HG03432 (cell line): ENCODE data around the gene RMRP.
A peak's percentile ranks its signal among the peaks of the same experiment; 100 is the strongest.

Source experiments
- ATAC-seq: cut with Tn5 transposase; IDR thresholded peaks from one replicate; pipeline ENCODE4 v1.9.1; 2021; ENCODE audit warnings: mild to moderate bottlenecking, moderate library complexity; ENCODE audit not compliant: unreplicated experiment

RMRP gene

DNA sequence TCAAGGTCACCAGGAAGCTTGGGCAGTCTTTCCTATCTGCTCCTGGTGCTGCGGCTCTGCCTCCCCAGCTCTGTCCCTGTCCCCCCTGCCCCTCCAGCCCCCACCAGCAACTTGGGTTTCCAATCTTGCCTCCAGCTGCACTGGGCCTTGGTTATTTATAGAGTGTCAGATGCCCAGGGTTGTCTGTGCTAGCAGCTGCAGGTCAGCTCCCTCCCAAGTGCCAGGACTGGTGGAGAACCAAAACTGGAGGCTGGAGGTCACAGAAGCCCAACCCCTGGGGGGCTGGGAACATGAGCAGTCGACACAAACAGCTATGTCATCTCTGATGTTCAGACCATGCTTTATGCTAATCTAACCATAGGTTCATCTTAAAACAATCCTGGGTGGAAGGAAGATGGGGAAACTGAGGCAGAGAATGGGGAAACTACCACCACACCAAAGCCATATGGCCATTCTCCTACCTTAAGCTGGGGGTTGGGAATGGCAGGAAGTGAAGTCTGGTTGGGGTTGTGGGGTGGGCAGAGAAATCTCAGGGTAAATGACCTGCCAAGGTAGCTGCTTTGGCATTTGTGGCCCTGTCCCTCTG lies 30.2 kb upstream of the RMRP start:
- ATAC-seq: no peak

- no peak for ATAC-seq
These were observed 29.5 kb upstream of the RMRP start for GRCh38 chr9:35687306-35687705.

- no peak for ATAC-seq
These were observed 28.7 kb upstream of the RMRP start for GRCh38 chr9:35686222-35687203.

GRCh38 chr9:35685506-35685905 lies 27.7 kb upstream of the RMRP start:
- ATAC-seq: no peak

- no peak for ATAC-seq
These were observed 27.1 kb upstream of the RMRP start for GRCh38 chr9:35684921-35685320.

GRCh38 chr9:35683323-35683722 lies 25.5 kb upstream of the RMRP start:
- ATAC-seq: no peak

GRCh38 chr9:35682520-35683315 lies 24.9 kb upstream of the RMRP start:
- no peak for ATAC-seq

GRCh38 chr9:35682051-35682450 lies 24.2 kb upstream of the RMRP start:
- ATAC-seq: no peak

GRCh38 chr9:35681341-35682002 lies 23.7 kb upstream of the RMRP start:
- ATAC-seq: no peak

DNA sequence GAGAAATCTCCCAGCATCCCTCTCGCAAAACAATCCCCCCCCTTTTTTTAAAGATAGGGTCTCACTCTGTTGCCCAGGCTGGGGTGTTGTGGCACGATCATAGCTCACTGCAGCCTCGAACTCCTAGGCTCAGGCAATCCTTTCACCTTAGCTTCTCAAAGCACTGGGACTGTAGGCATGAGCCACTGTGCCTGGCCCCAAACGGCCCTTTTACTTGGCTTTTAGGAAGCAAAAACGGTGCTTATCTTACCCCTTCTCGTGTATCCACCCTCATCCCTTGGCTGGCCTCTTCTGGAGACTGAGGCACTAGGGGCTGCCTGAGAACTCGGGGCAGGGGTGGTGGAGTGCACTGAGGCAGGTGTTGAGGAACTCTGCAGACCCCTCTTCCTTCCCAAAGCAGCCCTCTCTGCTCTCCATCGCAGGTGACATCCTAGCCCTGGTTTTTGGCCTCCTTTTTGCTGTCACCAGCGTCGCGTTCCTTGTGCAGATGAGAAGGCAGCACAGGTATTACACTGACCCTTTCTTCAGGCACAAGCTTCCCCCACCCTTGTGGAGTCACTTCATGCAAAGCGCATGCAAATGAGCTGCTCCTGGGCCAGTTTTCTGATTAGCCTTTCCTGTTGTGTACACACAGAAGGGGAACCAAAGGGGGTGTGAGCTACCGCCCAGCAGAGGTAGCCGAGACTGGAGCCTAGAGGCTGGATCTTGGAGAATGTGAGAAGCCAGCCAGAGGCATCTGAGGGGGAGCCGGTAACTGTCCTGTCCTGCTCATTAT lies 22.7 kb upstream of the RMRP start:
- peak; percentile 46 for ATAC-seq

- ATAC-seq: no peak
These were observed 22.0 kb upstream of the RMRP start for GRCh38 chr9:35679766-35680330.

DNA sequence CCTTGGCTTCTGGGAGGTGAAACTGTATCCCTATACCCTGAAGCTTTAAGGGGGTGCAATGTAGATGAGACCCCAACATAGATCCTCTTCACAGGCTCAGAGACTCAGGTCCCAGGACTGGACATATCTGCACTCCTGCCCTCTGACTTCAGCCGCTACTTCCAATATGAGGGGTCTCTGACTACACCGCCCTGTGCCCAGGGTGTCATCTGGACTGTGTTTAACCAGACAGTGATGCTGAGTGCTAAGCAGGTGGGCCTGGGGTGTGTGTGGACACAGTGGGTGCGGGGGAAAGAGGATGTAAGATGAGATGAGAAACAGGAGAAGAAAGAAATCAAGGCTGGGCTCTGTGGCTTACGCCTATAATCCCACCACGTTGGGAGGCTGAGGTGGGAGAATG lies 21.3 kb upstream of the RMRP start:
- no peak for ATAC-seq

GRCh38 chr9:35675732-35676392 lies 18.0 kb upstream of the RMRP start:
- ATAC-seq: no peak

GRCh38 chr9:35675204-35675603 lies 17.4 kb upstream of the RMRP start:
- ATAC-seq: no peak

- no peak for ATAC-seq
These were observed 16.2 kb upstream of the RMRP start for GRCh38 chr9:35674025-35674361.

DNA sequence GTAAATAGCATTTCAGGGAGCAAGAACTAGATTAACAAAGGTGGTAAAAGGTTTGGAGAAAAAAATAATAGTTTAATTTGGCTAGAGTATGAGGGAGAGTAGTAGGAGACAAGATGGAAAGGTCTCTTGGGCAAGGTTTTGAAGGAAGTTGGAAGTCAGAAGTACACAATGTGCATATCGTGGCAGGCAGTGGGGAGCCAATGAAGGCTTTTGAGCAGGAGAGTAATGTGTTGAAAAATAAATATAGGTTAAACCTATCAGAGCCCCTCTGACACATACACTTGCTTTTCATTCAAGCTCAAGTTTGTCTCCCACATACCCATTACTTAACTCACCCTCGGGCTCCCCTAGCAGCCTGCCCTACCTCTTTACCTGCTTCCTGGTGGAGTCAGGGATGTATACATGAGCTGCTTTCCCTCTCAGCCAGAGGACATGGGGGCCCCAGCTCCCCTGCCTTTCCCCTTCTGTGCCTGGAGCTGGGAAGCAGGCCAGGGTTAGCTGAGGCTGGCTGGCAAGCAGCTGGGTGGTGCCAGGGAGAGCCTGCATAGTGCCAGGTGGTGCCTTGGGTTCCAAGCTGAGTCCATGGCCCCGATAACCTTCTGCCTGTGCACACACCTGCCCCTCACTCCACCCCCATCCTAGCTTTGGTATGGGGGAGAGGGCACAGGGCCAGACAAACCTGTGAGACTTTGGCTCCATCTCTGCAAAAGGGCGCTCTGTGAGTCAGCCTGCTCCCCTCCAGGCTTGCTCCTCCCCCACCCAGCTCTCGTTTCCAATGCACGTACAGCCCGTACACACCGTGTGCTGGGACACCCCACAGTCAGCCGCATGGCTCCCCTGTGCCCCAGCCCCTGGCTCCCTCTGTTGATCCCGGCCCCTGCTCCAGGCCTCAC lies 15.6 kb upstream of the RMRP start, which contains the start of gene CA9:
TSS of gene CA9 (plus strand) at position 797 of the 893 bp plus-strand sequence. CDS start at position 829, 32 bp downstream.
- ATAC-seq: no peak

DNA sequence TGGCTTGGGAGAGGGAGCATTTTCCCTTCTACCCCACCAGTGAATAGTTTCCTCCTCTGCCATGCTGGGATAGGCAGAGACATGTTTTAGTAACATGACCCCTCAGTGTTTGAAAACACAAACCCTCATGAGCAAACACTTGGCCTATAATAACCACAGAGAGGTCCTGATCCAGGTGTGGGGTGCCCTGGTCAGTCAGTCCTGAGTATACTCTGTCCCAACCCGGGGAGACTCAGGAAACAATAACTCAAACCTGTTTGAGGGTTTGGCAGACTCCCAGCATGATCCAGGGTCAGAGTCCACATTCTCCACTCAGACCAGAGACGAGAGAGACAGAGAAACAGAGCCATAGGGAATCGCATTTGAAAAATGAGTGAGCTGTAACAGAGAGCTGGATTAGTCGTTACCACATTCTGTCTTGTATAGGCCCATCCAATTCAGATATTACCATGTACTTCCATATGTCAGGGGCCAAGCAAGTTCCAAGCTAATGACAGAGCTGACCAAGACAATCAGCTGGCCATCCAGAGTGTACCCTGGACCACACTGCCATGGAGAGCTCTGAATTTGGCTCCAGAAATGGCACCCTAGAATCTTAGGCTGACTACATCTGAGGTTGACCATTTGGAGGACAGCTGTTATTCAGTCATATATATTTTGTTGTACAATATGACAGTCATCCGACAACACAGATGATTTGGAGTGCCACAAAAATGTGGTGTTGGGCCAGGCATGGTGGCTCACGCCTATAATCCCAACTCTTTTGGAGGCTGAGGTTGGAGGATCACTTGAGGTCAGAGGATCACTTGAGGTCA lies 11.7 kb upstream of the RMRP start:
- ATAC-seq: no peak
